Measurements from ENCODE around the gene CRTC3.

DNA sequence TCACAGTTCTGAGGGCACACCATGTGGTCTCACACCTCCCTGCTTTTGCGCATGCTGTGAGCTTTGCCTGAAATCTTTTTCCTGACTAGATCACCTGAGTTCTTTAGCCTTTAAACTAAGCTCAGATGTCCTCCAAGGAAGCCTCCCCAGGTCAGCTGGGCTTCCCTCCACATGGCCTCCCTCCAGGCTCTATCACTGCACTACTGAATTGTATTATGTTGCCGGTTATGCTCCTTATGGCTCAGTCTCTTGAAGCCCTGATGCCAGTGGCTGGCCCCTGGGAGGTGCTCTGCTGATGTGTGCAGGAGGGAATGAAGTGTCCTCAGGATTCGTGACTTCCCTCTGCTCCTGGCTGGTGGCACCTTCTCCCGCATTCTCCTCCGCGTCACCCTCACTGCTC lies 94.1 kb downstream of the CRTC3 start:
- no peak for TF ChIP-seq POLR2AphosphoS5 (IDR thresholded peaks at IDR 0.05)
- TF ChIP-seq, protein P1, sequence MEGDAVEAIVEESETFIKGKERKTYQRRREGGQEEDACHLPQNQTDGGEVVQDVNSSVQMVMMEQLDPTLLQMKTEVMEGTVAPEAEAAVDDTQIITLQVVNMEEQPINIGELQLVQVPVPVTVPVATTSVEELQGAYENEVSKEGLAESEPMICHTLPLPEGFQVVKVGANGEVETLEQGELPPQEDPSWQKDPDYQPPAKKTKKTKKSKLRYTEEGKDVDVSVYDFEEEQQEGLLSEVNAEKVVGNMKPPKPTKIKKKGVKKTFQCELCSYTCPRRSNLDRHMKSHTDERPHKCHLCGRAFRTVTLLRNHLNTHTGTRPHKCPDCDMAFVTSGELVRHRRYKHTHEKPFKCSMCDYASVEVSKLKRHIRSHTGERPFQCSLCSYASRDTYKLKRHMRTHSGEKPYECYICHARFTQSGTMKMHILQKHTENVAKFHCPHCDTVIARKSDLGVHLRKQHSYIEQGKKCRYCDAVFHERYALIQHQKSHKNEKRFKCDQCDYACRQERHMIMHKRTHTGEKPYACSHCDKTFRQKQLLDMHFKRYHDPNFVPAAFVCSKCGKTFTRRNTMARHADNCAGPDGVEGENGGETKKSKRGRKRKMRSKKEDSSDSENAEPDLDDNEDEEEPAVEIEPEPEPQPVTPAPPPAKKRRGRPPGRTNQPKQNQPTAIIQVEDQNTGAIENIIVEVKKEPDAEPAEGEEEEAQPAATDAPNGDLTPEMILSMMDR (IDR thresholded peaks at IDR 0.05), result no peak

Measured in esophagus muscularis mucosa (tissue), 3 donors.